IMR-90 (cell line): ENCODE results near the gene NPLOC4. TPM values are rescaled to one million over a fixed set of nuclear protein-coding genes. Genes with fewer than 3 reads are reported as not detected.

Source experiments
- ATAC-seq: fragments of 200-7000 bp; cut with Tn5 transposase; 2 replicates; pipeline ENCODE4 v1.9.1; 2020; ENCODE audit warnings: low read depth, mild to moderate bottlenecking, moderate library complexity
- BruUV-seq: library from RNA; stranded (reverse); fragments of 400-500 nt; replicated peaks from 2 replicates; lab custom pipeline; 2021; lab: Mats Ljungman, UMichigan
- CTCF ChIA-PET: fragments of 300-600 bp; formaldehyde crosslinking; extraction: SDS; loops from one replicate; lab custom pipeline; 2021; ENCODE audit warnings: antibody characterized with exemption; lab: Yijun Ruan, JAX
- POLR2A ChIA-PET: fragments of 300-600 bp; sonication (Branson Sonifier 250); formaldehyde crosslinking; loops from one replicate; lab custom pipeline; 2022; ENCODE audit warnings: antibody characterized with exemption; ENCODE audit not compliant: unreplicated experiment; lab: Charles Lee
- DNase-seq: peaks from one replicate; pipeline ENCODE4 v3.0.0; 2013
- H2AFZ ChIP-seq: replicated peaks from 2 replicates; pipeline ENCODE3; 2013; ENCODE audit warnings: low read length, mild to moderate bottlenecking; ENCODE audit not compliant: poor library complexity
- H2AK5ac ChIP-seq: 2 replicates; pipeline ENCODE4 v1.6.1; 2013; ENCODE audit warnings: low read depth, low read length, inconsistent platforms
- H2AK9ac ChIP-seq: replicated peaks from 2 replicates; pipeline ENCODE3; 2013; ENCODE audit warnings: mild to moderate bottlenecking, low read depth, low read length, moderate library complexity; ENCODE audit not compliant: poor library complexity
- H2BK120ac ChIP-seq: 2 replicates; pipeline ENCODE4 v1.6.1; 2013; ENCODE audit warnings: low read depth, low read length, inconsistent platforms
- H2BK15ac ChIP-seq: 3 replicates; pipeline ENCODE4 v1.6.1; 2013; ENCODE audit warnings: low read depth, low read length, inconsistent platforms
- H2BK20ac ChIP-seq: 2 replicates; pipeline ENCODE4 v1.6.1; 2013; ENCODE audit warnings: low read depth, mild to moderate bottlenecking, inconsistent platforms, low read length, moderate library complexity
- H2BK5ac ChIP-seq: 2 replicates; pipeline ENCODE4 v1.6.1; 2013; ENCODE audit warnings: mild to moderate bottlenecking, low read depth, low read length, inconsistent platforms; ENCODE audit not compliant: poor library complexity, severe bottlenecking
- H3K14ac ChIP-seq: replicated peaks from 2 replicates; pipeline ENCODE4 v1.6.1; 2013; ENCODE audit warnings: low read depth, low read length, inconsistent platforms
- H3K18ac ChIP-seq: 2 replicates; pipeline ENCODE4 v1.6.1; 2013; ENCODE audit warnings: low read depth, low read length, control low read depth
- H3K23ac ChIP-seq: 2 replicates; pipeline ENCODE4 v1.6.1; 2013; ENCODE audit warnings: low read depth, low read length, inconsistent platforms
- H3K27ac ChIP-seq: 2 replicates; pipeline ENCODE4 v1.5.1; 2013; ENCODE audit warnings: mild to moderate bottlenecking, control low read depth, low read length; ENCODE audit not compliant: insufficient read depth
- H3K27me3 ChIP-seq: 2 replicates; pipeline ENCODE4 v1.6.1; 2013; ENCODE audit warnings: low read length; ENCODE audit not compliant: control insufficient read depth, insufficient read depth
- H3K36me3 ChIP-seq: 2 replicates; pipeline ENCODE4 v1.6.1; 2013; ENCODE audit warnings: low read length, mixed read lengths; ENCODE audit not compliant: control insufficient read depth, insufficient read depth
- H3K4ac ChIP-seq: 2 replicates; pipeline ENCODE4 v1.6.1; 2013; ENCODE audit warnings: low read depth, low read length, inconsistent platforms
- H3K4me1 ChIP-seq: 2 replicates; pipeline ENCODE4 v1.6.1; 2013; ENCODE audit warnings: low read length, mixed read lengths; ENCODE audit not compliant: control insufficient read depth, insufficient read depth
- H3K4me2 ChIP-seq: 2 replicates; pipeline ENCODE4 v1.6.1; 2013; ENCODE audit warnings: low read depth, mild to moderate bottlenecking, control low read depth, low read length, moderate library complexity
- H3K4me3 ChIP-seq: 2 replicates; pipeline ENCODE4 v1.5.1; 2013; ENCODE audit warnings: low read depth, mild to moderate bottlenecking, control low read depth, low read length, moderate library complexity; ENCODE audit not compliant: insufficient read depth
- H3K56ac ChIP-seq: 2 replicates; pipeline ENCODE4 v1.6.1; 2013; ENCODE audit warnings: low read length, inconsistent platforms; ENCODE audit not compliant: insufficient read depth; ENCODE audit errors: extremely low read depth
- H3K79me1 ChIP-seq, 2 experiments: 2 replicates each; pipeline ENCODE4 v1.6.1; 2013; ENCODE audit warnings: low read length in 2 of 2, inconsistent platforms in 1 of 2, low read depth in 1 of 2
- H3K9ac ChIP-seq: 2 replicates; pipeline ENCODE4 v1.6.1; 2013; ENCODE audit warnings: low read depth, low read length, control low read depth
- H3K9me1 ChIP-seq: 2 replicates; pipeline ENCODE4 v1.6.1; 2013; ENCODE audit warnings: low read length, inconsistent platforms; ENCODE audit not compliant: insufficient read depth
- H3K9me3 ChIP-seq: 2 replicates; pipeline ENCODE4 v1.6.1; 2013; ENCODE audit warnings: low read length; ENCODE audit not compliant: control insufficient read depth, insufficient read depth
- H4K20me1 ChIP-seq: 2 replicates; pipeline ENCODE4 v1.6.1; 2013; ENCODE audit warnings: low read length, inconsistent platforms; ENCODE audit not compliant: insufficient read depth
- H4K5ac ChIP-seq: 2 replicates; pipeline ENCODE4 v1.6.1; 2013; ENCODE audit warnings: mild to moderate bottlenecking, low read depth, low read length, control low read depth
- H4K8ac ChIP-seq, 2 experiments: 2 replicates each; pipeline ENCODE4 v1.6.1; 2013; ENCODE audit warnings: low read depth in 2 of 2, low read length in 2 of 2, control low read depth in 1 of 2, inconsistent platforms in 1 of 2
- H4K91ac ChIP-seq: 2 replicates; pipeline ENCODE4 v1.6.1; 2013; ENCODE audit warnings: low read depth, low read length, inconsistent platforms; ENCODE audit not compliant: insufficient read depth
- BHLHE40 ChIP-seq: fragments of 150-350 bp; IDR thresholded peaks from 2 replicates; pipeline ENCODE4 v1.6.1; 2016; ENCODE audit warnings: mild to moderate bottlenecking, low read depth, low read length
- ELK1 ChIP-seq: fragments of 150-350 bp; IDR thresholded peaks from 2 replicates; pipeline ENCODE4 v1.6.1; 2016; ENCODE audit warnings: low read depth, mild to moderate bottlenecking, low read length, moderate library complexity, borderline replicate concordance
- MAFK ChIP-seq: IDR thresholded peaks from 2 replicates; pipeline ENCODE4 v1.6.1; 2012; ENCODE audit warnings: low read depth, low read length, improper control_type of control experiment
- RAD21 ChIP-seq: IDR thresholded peaks from 2 replicates; pipeline ENCODE4 v1.6.1; 2012; ENCODE audit warnings: low read length, improper control_type of control experiment
- RFX5 ChIP-seq: IDR thresholded peaks from 2 replicates; pipeline ENCODE4 v1.8.0; 2012; ENCODE audit warnings: low read depth, mild to moderate bottlenecking, low read length, moderate library complexity
- WGBS, 2 experiments: methylation state at CpG; one replicate each; pipeline versions ENCODE4 v1.1.5 to v1.1.7; 2013; ENCODE audit warnings: missing lambda C conversion rate in 2 of 2; ENCODE audit not compliant: insufficient read length in 1 of 2; ENCODE audit errors: extremely low coverage in 2 of 2; 5-methylcytosine and 5-hydroxymethylcytosine counted together
- dilution Hi-C: fragments of 300-500 bp; cut with HindIII; formaldehyde crosslinking; loops from one replicate; pipeline ENCODE4 v1.14.3; 2018; ENCODE audit warnings: low sequenced_read_pairs; ENCODE audit not compliant: unreplicated experiment
- in situ Hi-C: fragments of 300-500 bp; cut with MboI; formaldehyde crosslinking; loops from 3 replicates; pipeline ENCODE4 v1.14.3; 2019; ENCODE audit warnings: low sequenced_read_pairs, inconsistent platforms, mixed read lengths
- intact Hi-C: fragments of 100-400 bp; cut with micrococcal nuclease; formaldehyde crosslinking; loops from 2 replicates; pipeline ENCODE4 v1.10.0; 2022
- polyA plus RNA-seq, 3 experiments: library from polyadenylated mRNA; depleted of rRNA; stranded (reverse); fragments of >200 nt; gene quantifications; 2 replicates each; pipeline ENCODE4 v1.2.3, GENCODE V29; 2012; ENCODE audit warnings: low replicate concordance in 1 of 3
- total RNA-seq: library from RNA; depleted of rRNA; stranded (reverse); fragments of >200 nt; gene quantifications from 2 replicates; pipeline ENCODE4 v1.2.3, GENCODE V29; 2012

The NPLOC4 gene
- total and polyA plus RNA-seq, 2 of the 4 experiments (the other 2 are of a cell fraction): 70.4 to 78.3 TPM

- Histone ChIP-seq H2BK20ac (no peak overlapping the region), H2AK5ac (no peak overlapping the region), H3K9me1 (peaks cover 6% of the 10 kb centered on the region; the same call in 1 of the 2 replicates), H2AK9ac (peak overlapping the region; percentile 33), H3K36me3 (peaks cover 14% of the 10 kb centered on the region), H4K5ac (no peak overlapping the region), H2BK5ac (no peak overlapping the region), H3K79me1 (peaks cover 30 to 77% of the 10 kb centered on the region in 2 experiments; a peak in 3 of 4 replicates), H3K23ac (no peak overlapping the region), H3K14ac (no peak overlapping the region), H3K27ac (no peak overlapping the region), H3K9me3 (no peaks in the 10 kb centered on the region), H3K27me3 (no peaks in the 10 kb centered on the region), H3K4me2 (no peak overlapping the region), H4K91ac (no peak overlapping the region), H2BK120ac (no peak overlapping the region), H3K4me3 (no peak overlapping the region), H4K20me1 (peaks cover 28% of the 10 kb centered on the region), H4K8ac (no peak overlapping the region), H2AFZ (no peak overlapping the region), H2BK15ac (no peak overlapping the region), H3K4ac (no peak overlapping the region), H3K4me1 (peaks cover 10% of the 10 kb centered on the region), H3K9ac (no peak overlapping the region), H3K56ac (no peak overlapping the region), H3K18ac (no peak overlapping the region)
- ChIA-PET CTCF (no interaction called here), POLR2A (no interaction called here)
- dilution Hi-C loops: no loop called here
- TF ChIP-seq ELK1: no peak
- no peak for TF ChIP-seq RAD21
- TF ChIP-seq MAFK: no peak
- no peak for TF ChIP-seq BHLHE40
- no peak for TF ChIP-seq RFX5
- intact Hi-C loops: no loop called here
- DNase-seq: no peak
- no peak for ATAC-seq
- in situ Hi-C loops: no loop called here
- TSS peak; percentile 85 for BruUV-seq
- WGBS, 2 experiments: 73% methylated on average over 10 of the region's 17 CpGs; no CpG with 5 or more reads in 1 of the 2 experiments
These were observed 44.8 kb upstream of the NPLOC4 start for GRCh38 chr17:81681672-81682071.
